WTC11 (cell line): ENCODE results near the gene HOXC5. TPM values are rescaled to one million over a fixed set of nuclear protein-coding genes. Genes with fewer than 3 reads are reported as not detected.

Source experiments
- ATAC-seq: fragments of 200-7000 bp; cut with Tn5 transposase; 2 replicates; pipeline ENCODE4 v1.10.0; 2021; ENCODE audit warnings: mild to moderate bottlenecking, moderate library complexity
- CTCF ChIA-PET: fragments of 300-600 bp; sonication (Branson Sonifier 250); formaldehyde crosslinking; loops from one replicate; lab custom pipeline; 2021; ENCODE audit warnings: antibody characterized with exemption; lab: Charles Lee
- POLR2A ChIA-PET: fragments of 350-600 bp; sonication (Branson Sonifier 250); formaldehyde crosslinking; loops from one replicate; lab custom pipeline; 2021; ENCODE audit warnings: antibody characterized with exemption; lab: Charles Lee
- DNase-seq: peaks from one replicate; pipeline ENCODE4 v3.0.0; 2021; ENCODE audit warnings: low spot score
- H3K27ac Mint-ChIP-seq: 2 replicates; pipeline ENCODE4 v1.8.0; 2021; ENCODE audit warnings: mixed read lengths
- H3K27me3 Mint-ChIP-seq: 2 replicates; pipeline ENCODE4 v1.8.0; 2021; ENCODE audit warnings: low read depth, mild to moderate bottlenecking, moderate library complexity, mixed read lengths
- H3K36me3 Mint-ChIP-seq: 2 replicates; pipeline ENCODE4 v1.8.0; 2021; ENCODE audit warnings: mixed read lengths
- H3K4me1 Mint-ChIP-seq: 2 replicates; pipeline ENCODE4 v1.8.0; 2022; ENCODE audit warnings: mixed read lengths
- H3K4me3 Mint-ChIP-seq: 2 replicates; pipeline ENCODE4 v1.8.0; 2021; ENCODE audit warnings: mild to moderate bottlenecking, moderate library complexity, mixed read lengths
- H3K9me3 Mint-ChIP-seq: 2 replicates; pipeline ENCODE4 v1.8.0; 2021; ENCODE audit warnings: mixed read lengths
- ATF1 ChIP-seq: sonication (generic); formaldehyde crosslinking; IDR thresholded peaks from 2 replicates; pipeline ENCODE4 v1.8.1; 2023; ENCODE audit warnings: mild to moderate bottlenecking, moderate library complexity, missing genetic modification reagents
- E2F5 ChIP-seq: sonication (generic); formaldehyde crosslinking; IDR thresholded peaks from 2 replicates; pipeline ENCODE4 v1.8.1; 2022; ENCODE audit warnings: mild to moderate bottlenecking, moderate library complexity, missing genetic modification reagents
- ELF4 ChIP-seq: sonication (generic); formaldehyde crosslinking; IDR thresholded peaks from 2 replicates; pipeline ENCODE4 v1.8.1; 2022; ENCODE audit warnings: low read depth, mild to moderate bottlenecking, moderate library complexity, missing genetic modification reagents
- FOXP4 ChIP-seq: sonication (generic); formaldehyde crosslinking; IDR thresholded peaks from 2 replicates; pipeline ENCODE4 v1.8.0; 2022; ENCODE audit warnings: mild to moderate bottlenecking, missing genetic modification reagents
- GABPB1 ChIP-seq: sonication (generic); formaldehyde crosslinking; IDR thresholded peaks from 2 replicates; pipeline ENCODE4 v1.8.1; 2023; ENCODE audit warnings: mild to moderate bottlenecking, missing genetic modification reagents
- NFYB ChIP-seq: sonication (generic); formaldehyde crosslinking; conservative IDR thresholded peaks from 2 replicates; pipeline ENCODE4 v1.8.0; 2022; ENCODE audit warnings: low read depth, missing genetic modification reagents
- OVOL2 ChIP-seq: fragments of 250-450 bp; sonication (Bioruptor Pico); IDR thresholded peaks from 2 replicates; pipeline ENCODE4 v1.9.0; 2021; ENCODE audit warnings: mild to moderate bottlenecking, borderline replicate concordance
- PREB ChIP-seq: sonication (generic); formaldehyde crosslinking; IDR thresholded peaks from 2 replicates; pipeline ENCODE4 v1.8.1; 2022; ENCODE audit warnings: mild to moderate bottlenecking, missing genetic modification reagents, moderate library complexity, borderline replicate concordance
- TEAD4 ChIP-seq: sonication (generic); formaldehyde crosslinking; IDR thresholded peaks from 2 replicates; pipeline ENCODE4 v1.8.0; 2022; ENCODE audit warnings: mild to moderate bottlenecking, missing genetic modification reagents
- ZNF121 ChIP-seq: sonication (generic); formaldehyde crosslinking; IDR thresholded peaks from 2 replicates; pipeline ENCODE4 v1.8.0; 2023; ENCODE audit warnings: missing genetic modification reagents
- ZNF138 ChIP-seq: sonication (generic); formaldehyde crosslinking; conservative IDR thresholded peaks from 2 replicates; pipeline ENCODE4 v1.8.1; 2022; ENCODE audit warnings: mild to moderate bottlenecking, moderate library complexity, missing genetic modification reagents
- ZNF232 ChIP-seq: sonication (generic); formaldehyde crosslinking; IDR thresholded peaks from 2 replicates; pipeline ENCODE4 v1.8.0; 2022; ENCODE audit warnings: mild to moderate bottlenecking, missing genetic modification reagents
- ZNF396 ChIP-seq: fragments of 250-450 bp; sonication (Bioruptor Pico); IDR thresholded peaks from 2 replicates; pipeline ENCODE4 v1.8.0; 2021; ENCODE audit warnings: mild to moderate bottlenecking, moderate library complexity, borderline replicate concordance
- ZNF671 ChIP-seq: fragments of 250-450 bp; sonication (Bioruptor Pico); IDR thresholded peaks from 2 replicates; pipeline ENCODE4 v1.8.0; 2021; ENCODE audit warnings: mild to moderate bottlenecking
- total RNA-seq: library from RNA; stranded (reverse); gene quantifications from 3 replicates; pipeline ENCODE4 v1.2.3, GENCODE V29; 2021
- TF ChIP-seq, protein P1 (sequence below): fragments of 250-450 bp; sonication (Bioruptor Pico); IDR thresholded peaks from 2 replicates; pipeline ENCODE4 v1.9.0; 2021; ENCODE audit warnings: moderate library complexity, mild to moderate bottlenecking, inconsistent platforms, borderline replicate concordance
- TF ChIP-seq, protein P2 (sequence below): fragments of 250-450 bp; sonication (Bioruptor Pico); IDR thresholded peaks from 2 replicates; pipeline ENCODE4 v1.8.0; 2021; ENCODE audit warnings: mild to moderate bottlenecking
- TF ChIP-seq, protein P3 (sequence below): sonication (generic); formaldehyde crosslinking; IDR thresholded peaks from 2 replicates; pipeline ENCODE4 v1.8.0; 2022; ENCODE audit warnings: mild to moderate bottlenecking, missing genetic modification reagents
- TF ChIP-seq, protein P4 (sequence below): fragments of 250-450 bp; sonication (Bioruptor Pico); conservative IDR thresholded peaks from 2 replicates; pipeline ENCODE4 v1.9.0; 2021; ENCODE audit warnings: mild to moderate bottlenecking
- TF ChIP-seq, protein P5 (sequence below): sonication (generic); formaldehyde crosslinking; IDR thresholded peaks from 2 replicates; pipeline ENCODE4 v1.8.1; 2023; ENCODE audit warnings: mild to moderate bottlenecking, missing genetic modification reagents, moderate library complexity
- TF ChIP-seq, protein P6 (sequence below): fragments of 250-450 bp; sonication (Bioruptor Pico); IDR thresholded peaks from 2 replicates; pipeline ENCODE4 v2.1.2; 2022; ENCODE audit warnings: mild to moderate bottlenecking, moderate library complexity

Gene HOXC5
- total RNA-seq, 1 experiment from 2014 or later, result not detected

- TF ChIP-seq, protein P1, sequence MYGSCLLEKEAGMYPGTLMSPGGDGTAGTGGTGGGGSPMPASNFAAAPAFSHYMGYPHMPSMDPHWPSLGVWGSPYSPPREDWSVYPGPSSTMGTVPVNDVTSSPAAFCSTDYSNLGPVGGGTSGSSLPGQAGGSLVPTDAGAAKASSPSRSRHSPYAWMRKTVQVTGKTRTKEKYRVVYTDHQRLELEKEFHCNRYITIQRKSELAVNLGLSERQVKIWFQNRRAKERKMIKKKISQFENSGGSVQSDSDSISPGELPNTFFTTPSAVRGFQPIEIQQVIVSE (CRISPR knock-in tag), result no peak
- TF ChIP-seq OVOL2 (no peak), ZNF121 (CRISPR knock-in tag) (no peak), ZNF232 (CRISPR knock-in tag) (no peak), ELF4 (CRISPR knock-in tag) (no peak), GABPB1 (no peak)
- TF ChIP-seq, protein P2, sequence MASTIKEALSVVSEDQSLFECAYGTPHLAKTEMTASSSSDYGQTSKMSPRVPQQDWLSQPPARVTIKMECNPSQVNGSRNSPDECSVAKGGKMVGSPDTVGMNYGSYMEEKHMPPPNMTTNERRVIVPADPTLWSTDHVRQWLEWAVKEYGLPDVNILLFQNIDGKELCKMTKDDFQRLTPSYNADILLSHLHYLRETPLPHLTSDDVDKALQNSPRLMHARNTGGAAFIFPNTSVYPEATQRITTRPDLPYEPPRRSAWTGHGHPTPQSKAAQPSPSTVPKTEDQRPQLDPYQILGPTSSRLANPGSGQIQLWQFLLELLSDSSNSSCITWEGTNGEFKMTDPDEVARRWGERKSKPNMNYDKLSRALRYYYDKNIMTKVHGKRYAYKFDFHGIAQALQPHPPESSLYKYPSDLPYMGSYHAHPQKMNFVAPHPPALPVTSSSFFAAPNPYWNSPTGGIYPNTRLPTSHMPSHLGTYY (CRISPR knock-in tag), result no peak
- TF ChIP-seq, protein P3, sequence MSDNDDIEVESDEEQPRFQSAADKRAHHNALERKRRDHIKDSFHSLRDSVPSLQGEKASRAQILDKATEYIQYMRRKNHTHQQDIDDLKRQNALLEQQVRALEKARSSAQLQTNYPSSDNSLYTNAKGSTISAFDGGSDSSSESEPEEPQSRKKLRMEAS (CRISPR knock-in tag), result no peak
- TF ChIP-seq, all 79 proteins: peak for 0
These were observed 17.6 kb upstream of the HOXC5 start (continued) for GRCh38 chr12:54015018-54015931.

GRCh38 chr12:54016051-54016450 is 16.8 kb upstream of the HOXC5 start:
- Mint-ChIP-seq H3K36me3 (no peaks in the 10 kb centered on the region), H3K27me3 (peaks cover 99% of the 10 kb centered on the region), H3K27ac (no peak overlapping the region), H3K4me1 (peaks cover 25% of the 10 kb centered on the region), H3K9me3 (no peaks in the 10 kb centered on the region), H3K4me3 (no peak overlapping the region)
- ATAC-seq, result no peak
- ChIA-PET CTCF (interaction anchor here (0.7 to 2.6 kb wide), 4 partner anchors 16 to 1767 kb away, joined by 3 to 25 read pairs (median 14); no protein-coding TSS in a partner anchor), POLR2A (no interaction called here)
- DNase-seq, result no peak
- TF ChIP-seq E2F5 (CRISPR knock-in tag) (no peak), NFYB (CRISPR knock-in tag) (no peak), FOXP4 (CRISPR knock-in tag) (no peak), ZNF138 (CRISPR knock-in tag) (no peak), ZNF396 (CRISPR knock-in tag) (no peak), ZNF671 (CRISPR knock-in tag) (no peak), TEAD4 (CRISPR knock-in tag) (no peak), ZNF232 (CRISPR knock-in tag) (no peak), ATF1 (CRISPR knock-in tag) (no peak), PREB (no peak)
- TF ChIP-seq, protein P4, sequence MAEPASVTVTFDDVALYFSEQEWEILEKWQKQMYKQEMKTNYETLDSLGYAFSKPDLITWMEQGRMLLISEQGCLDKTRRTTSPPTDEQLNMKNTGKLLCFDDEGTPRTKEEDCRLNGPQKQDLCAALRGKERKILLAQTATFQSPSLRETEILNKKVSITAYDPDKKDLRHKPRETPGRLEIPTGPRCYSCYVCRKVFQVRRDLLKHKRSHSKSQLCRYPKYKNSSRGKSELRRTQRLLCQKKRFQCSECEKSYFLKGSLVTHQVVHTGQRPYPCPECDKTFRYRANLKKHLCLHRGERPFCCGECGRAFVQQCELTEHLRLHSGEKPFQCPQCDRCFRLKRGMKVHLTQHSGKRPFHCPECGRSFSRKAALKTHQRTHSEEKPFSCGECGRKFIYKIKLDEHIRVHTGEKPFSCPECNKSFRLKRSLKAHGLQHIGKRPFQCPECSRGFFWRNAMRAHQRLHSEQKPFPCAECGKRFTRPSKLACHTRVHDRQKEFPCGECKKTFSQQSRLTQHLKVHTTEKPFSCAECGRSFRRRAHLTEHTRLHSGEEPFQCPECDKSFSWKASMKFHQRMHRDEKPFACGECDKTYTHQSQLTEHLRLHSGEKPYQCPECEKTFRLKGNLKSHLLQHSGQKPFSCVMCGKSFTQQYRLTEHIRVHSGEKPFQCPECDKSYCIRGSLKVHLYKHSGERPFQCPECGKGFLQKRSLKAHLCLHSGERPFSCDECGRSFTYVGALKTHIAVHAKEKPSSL, result no peak
- TF ChIP-seq, protein P5, sequence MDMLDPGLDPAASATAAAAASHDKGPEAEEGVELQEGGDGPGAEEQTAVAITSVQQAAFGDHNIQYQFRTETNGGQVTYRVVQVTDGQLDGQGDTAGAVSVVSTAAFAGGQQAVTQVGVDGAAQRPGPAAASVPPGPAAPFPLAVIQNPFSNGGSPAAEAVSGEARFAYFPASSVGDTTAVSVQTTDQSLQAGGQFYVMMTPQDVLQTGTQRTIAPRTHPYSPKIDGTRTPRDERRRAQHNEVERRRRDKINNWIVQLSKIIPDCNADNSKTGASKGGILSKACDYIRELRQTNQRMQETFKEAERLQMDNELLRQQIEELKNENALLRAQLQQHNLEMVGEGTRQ, result no peak
- TF ChIP-seq, protein P6, sequence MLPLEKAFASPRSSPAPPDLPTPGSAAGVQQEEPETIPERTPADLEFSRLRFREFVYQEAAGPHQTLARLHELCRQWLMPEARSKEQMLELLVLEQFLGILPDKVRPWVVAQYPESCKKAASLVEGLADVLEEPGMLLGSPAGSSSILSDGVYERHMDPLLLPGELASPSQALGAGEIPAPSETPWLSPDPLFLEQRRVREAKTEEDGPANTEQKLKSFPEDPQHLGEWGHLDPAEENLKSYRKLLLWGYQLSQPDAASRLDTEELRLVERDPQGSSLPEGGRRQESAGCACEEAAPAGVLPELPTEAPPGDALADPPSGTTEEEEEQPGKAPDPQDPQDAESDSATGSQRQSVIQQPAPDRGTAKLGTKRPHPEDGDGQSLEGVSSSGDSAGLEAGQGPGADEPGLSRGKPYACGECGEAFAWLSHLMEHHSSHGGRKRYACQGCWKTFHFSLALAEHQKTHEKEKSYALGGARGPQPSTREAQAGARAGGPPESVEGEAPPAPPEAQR (CRISPR knock-in tag), result no peak
